Loucy (cell line): ENCODE results near the gene LZTS3.

Experiments
- H2AFZ ChIP-seq: fragments of 200-600 bp; sonication (generic); 2 replicates; pipeline ENCODE4 v1.6.0; 2016; ENCODE audit warnings: antibody characterized with exemption, mild to moderate bottlenecking, low read length, moderate library complexity
- H3F3A ChIP-seq: fragments of 200-600 bp; 2 replicates; pipeline ENCODE4 v1.6.0; 2016; ENCODE audit warnings: antibody characterized with exemption, low read depth, mild to moderate bottlenecking
- H3K27me3 ChIP-seq: fragments of 200-600 bp; sonication (generic); 2 replicates; pipeline ENCODE4 v1.6.1; 2014; ENCODE audit warnings: low read length, mild to moderate bottlenecking; ENCODE audit not compliant: insufficient read depth, poor library complexity, severe bottlenecking
- H3K36me3 ChIP-seq: fragments of 200-600 bp; sonication (generic); 2 replicates; pipeline ENCODE4 v1.6.1; 2016; ENCODE audit warnings: low read length; ENCODE audit not compliant: insufficient read depth
- H3K4me1 ChIP-seq: fragments of 200-600 bp; sonication (generic); 2 replicates; pipeline ENCODE4 v1.5.1; 2014; ENCODE audit warnings: low read length, mild to moderate bottlenecking; ENCODE audit not compliant: insufficient read depth, poor library complexity, severe bottlenecking
- H3K4me2 ChIP-seq: fragments of 200-600 bp; sonication (generic); 2 replicates; pipeline ENCODE4 v1.6.0; 2014; ENCODE audit warnings: antibody characterized with exemption, low read length, low read depth, mild to moderate bottlenecking; ENCODE audit not compliant: poor library complexity, severe bottlenecking
- H3K4me3 ChIP-seq: fragments of 200-600 bp; sonication (generic); 2 replicates; pipeline ENCODE4 v1.5.1; 2014; ENCODE audit warnings: low read length, mild to moderate bottlenecking, mixed read lengths; ENCODE audit not compliant: poor library complexity, severe bottlenecking
- H3K79me2 ChIP-seq: fragments of 200-600 bp; sonication (generic); 2 replicates; pipeline ENCODE4 v1.6.1; 2014; ENCODE audit warnings: low read length; ENCODE audit not compliant: insufficient read depth
- H3K9ac ChIP-seq: fragments of 200-600 bp; sonication (generic); 2 replicates; pipeline ENCODE4 v1.6.0; 2014; ENCODE audit warnings: mild to moderate bottlenecking, low read depth, low read length, moderate library complexity; ENCODE audit not compliant: poor library complexity, severe bottlenecking
- H3K9me2 ChIP-seq: fragments of 200-600 bp; sonication (generic); replicated peaks from 2 replicates; pipeline ENCODE4 v1.6.1; 2016; ENCODE audit warnings: low read depth, low read length, mixed read lengths
- H3K9me3 ChIP-seq: fragments of 200-600 bp; sonication (generic); 2 replicates; pipeline ENCODE4 v1.6.1; 2014; ENCODE audit warnings: mild to moderate bottlenecking, antibody characterized with exemption, low read length, low read depth; ENCODE audit not compliant: insufficient read depth
- H4K20me1 ChIP-seq: fragments of 200-600 bp; sonication (generic); 2 replicates; pipeline ENCODE4 v1.6.0; 2014; ENCODE audit warnings: antibody characterized with exemption, low read length, mild to moderate bottlenecking; ENCODE audit not compliant: insufficient read depth, poor library complexity, severe bottlenecking
- CTCF ChIP-seq: fragments of 200-600 bp; sonication (generic); conservative IDR thresholded peaks from 2 replicates; pipeline ENCODE4 v1.5.1; 2014; ENCODE audit warnings: mild to moderate bottlenecking, antibody characterized with exemption, low read length
- EZH2phosphoT487 ChIP-seq: fragments of 200-600 bp; IDR thresholded peaks from 2 replicates; pipeline ENCODE4 v1.6.1; 2018; ENCODE audit warnings: antibody characterized with exemption, mild to moderate bottlenecking, moderate library complexity, borderline replicate concordance

LZTS3 gene

GRCh38 chr20:3213226-3213625, 39.9 kb upstream of the LZTS3 start:
- H3K36me3 ChIP-seq, result no peaks in the 10 kb centered on the region
- H3F3A ChIP-seq, result no peaks in the 10 kb centered on the region
- H2AFZ ChIP-seq, result no peak overlapping the region
- TF ChIP-seq EZH2phosphoT487 (no peak), CTCF (no peak)
- H3K4me2 ChIP-seq, result no peak overlapping the region
- no peaks in the 10 kb centered on the region for H3K9me2 ChIP-seq
- peaks cover 14% of the 10 kb centered on the region for H3K4me1 ChIP-seq
- H3K9me3 ChIP-seq, result no peaks in the 10 kb centered on the region
- no peak overlapping the region for H3K4me3 ChIP-seq
- H3K9ac ChIP-seq, result no peak overlapping the region
- no peaks in the 10 kb centered on the region for H3K27me3 ChIP-seq
- H4K20me1 ChIP-seq, result no peaks in the 10 kb centered on the region
- H3K79me2 ChIP-seq, result peaks cover 33% of the 10 kb centered on the region

- Histone ChIP-seq H3K9me3 (no peaks in the 10 kb centered on the region), H3K27me3 (no peaks in the 10 kb centered on the region), H4K20me1 (no peaks in the 10 kb centered on the region), H3K4me3 (peak overlapping the region; percentile 90), H3K9ac (peak overlapping the region; percentile 88), H3K4me2 (peak overlapping the region; percentile 100), H3F3A (no peaks in the 10 kb centered on the region), H3K79me2 (peaks cover 33% of the 10 kb centered on the region), H3K4me1 (peaks cover 18% of the 10 kb centered on the region), H3K9me2 (no peaks in the 10 kb centered on the region), H2AFZ (no peak overlapping the region), H3K36me3 (no peaks in the 10 kb centered on the region)
- TF ChIP-seq EZH2phosphoT487 (no peak), CTCF (no peak)
These were observed 37.0 kb upstream of the LZTS3 start for GRCh38 chr20:3210346-3210745.

DNA sequence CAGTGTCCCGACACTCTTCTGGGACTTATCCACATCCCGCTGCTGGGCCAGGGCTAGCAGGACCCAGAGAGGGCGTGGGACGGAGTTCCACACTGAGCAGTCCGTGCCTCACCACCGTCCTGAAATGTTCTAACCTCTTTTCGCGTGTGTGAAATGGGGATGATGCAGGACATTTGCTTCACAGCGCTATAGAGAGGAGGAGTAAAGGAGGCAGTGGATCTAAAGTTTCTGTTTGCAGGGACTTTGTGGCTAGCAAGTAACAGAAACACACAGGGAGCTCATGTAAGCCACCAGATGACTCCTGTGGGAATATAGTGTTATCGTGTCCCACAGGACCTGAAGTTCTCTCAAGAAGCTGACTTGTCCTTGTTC, 36.6 kb upstream of the LZTS3 start:
- Histone ChIP-seq H3K9me3 (no peaks in the 10 kb centered on the region), H3K36me3 (no peaks in the 10 kb centered on the region), H3K9me2 (no peaks in the 10 kb centered on the region), H3K4me3 (peak overlapping the region; percentile 90), H3F3A (no peaks in the 10 kb centered on the region), H4K20me1 (no peaks in the 10 kb centered on the region), H3K9ac (peak overlapping the region; percentile 88), H2AFZ (peak overlapping the region; percentile 97), H3K4me1 (peaks cover 18% of the 10 kb centered on the region), H3K79me2 (peaks cover 33% of the 10 kb centered on the region), H3K4me2 (peak overlapping the region; percentile 100), H3K27me3 (no peaks in the 10 kb centered on the region)
- no peak for TF ChIP-seq EZH2phosphoT487
- no peak for TF ChIP-seq CTCF
